Fibroblast of peridontal ligament (primary cell): Measurements from ENCODE around the gene ADGRG3.
"Not testable (repeated sequence)": the region's sequence is repeated elsewhere in the genome, so short reads cannot be mapped to it uniquely, and the experiment has no call there.

Experiments
- DNase-seq: peaks from one replicate; pipeline ENCODE4 v3.0.0-alpha.2; 2010; ENCODE audit errors: extremely low read depth

The ADGRG3 gene

GRCh38 chr16:57661936-57662906 is 5.9 kb upstream of the ADGRG3 start:
- no peak for DNase-seq

GRCh38 chr16:57663436-57663835 is 4.7 kb upstream of the ADGRG3 start:
- DNase-seq = no peak

- no peak for DNase-seq
These were observed 4.0 kb upstream of the ADGRG3 start for GRCh38 chr16:57663917-57664661.

- no peak for DNase-seq
These were observed 3.5 kb upstream of the ADGRG3 start for GRCh38 chr16:57664662-57665025.

GRCh38 chr16:57665541-57665940 is 2.6 kb upstream of the ADGRG3 start:
- no peak for DNase-seq

- DNase-seq = no peak
These were observed 1.6 kb upstream of the ADGRG3 start for GRCh38 chr16:57666353-57667047.

- no peak for DNase-seq
These were observed 1.0 kb upstream of the ADGRG3 start for GRCh38 chr16:57667048-57667525.

- no peak for DNase-seq
These were observed 412 bp upstream of the ADGRG3 start for GRCh38 chr16:57667526-57668262.

- DNase-seq = no peak
These were observed 747 bp downstream of the ADGRG3 start for GRCh38 chr16:57668630-57669475.

- no peak for DNase-seq
These were observed 1.5 kb downstream of the ADGRG3 start for GRCh38 chr16:57669476-57670162.

- no peak for DNase-seq
These were observed 2.1 kb downstream of the ADGRG3 start for GRCh38 chr16:57670196-57670595.

GRCh38 chr16:57671451-57671850 is 3.3 kb downstream of the ADGRG3 start:
- DNase-seq = not testable (repeated sequence)

- no peak for DNase-seq
These were observed 4.3 kb downstream of the ADGRG3 start for GRCh38 chr16:57672416-57672815.

- no peak for DNase-seq
These were observed 4.7 kb downstream of the ADGRG3 start for GRCh38 chr16:57672824-57673223.

GRCh38 chr16:57675741-57676551 is 7.8 kb downstream of the ADGRG3 start:
- DNase-seq = no peak

GRCh38 chr16:57676553-57677085 is 8.5 kb downstream of the ADGRG3 start:
- no peak for DNase-seq

GRCh38 chr16:57677622-57678369 is 9.7 kb downstream of the ADGRG3 start:
- DNase-seq = no peak

GRCh38 chr16:57679016-57679415 is 10.9 kb downstream of the ADGRG3 start:
- no peak for DNase-seq
